ENCODE data around the gene NEURL1.
A peak's percentile ranks its signal among the peaks of the same experiment; 100 is the strongest.

NEURL1 gene

GRCh38 chr10:103455235-103455634, 38.3 kb upstream of the NEURL1 start:
- Mint-ChIP-seq H3K27ac (no peak overlapping the region), H3K36me3 (peaks cover 14% of the 10 kb centered on the region), H3K4me3 (no peak overlapping the region), H3K27me3 (no peaks in the 10 kb centered on the region), H3K9me3 (no peaks in the 10 kb centered on the region), H3K4me1 (peaks cover 66% of the 10 kb centered on the region)
- no peak for DNase-seq
- CTCF ChIA-PET, result interaction anchor here (0.7 to 2.1 kb wide), 5 partner anchors 26 to 39 kb away, joined by 3 to 7 read pairs (median 4); no protein-coding TSS in a partner anchor

GRCh38 chr10:103456074-103456660, 37.3 kb upstream of the NEURL1 start:
- Mint-ChIP-seq H3K9me3 (no peaks in the 10 kb centered on the region), H3K4me3 (no peak overlapping the region), H3K36me3 (peaks cover 6% of the 10 kb centered on the region), H3K27ac (no peak overlapping the region), H3K27me3 (peaks cover 2% of the 10 kb centered on the region), H3K4me1 (peaks cover 57% of the 10 kb centered on the region)
- no peak for DNase-seq
- CTCF ChIA-PET, result interaction anchor here (1.0 to 1.2 kb wide), 4 partner anchors 10 to 40 kb away, joined by 3 to 5 read pairs (median 4); no protein-coding TSS in a partner anchor

- Mint-ChIP-seq H3K27me3 (peaks cover 7% of the 10 kb centered on the region), H3K4me3 (no peak overlapping the region), H3K27ac (no peak overlapping the region), H3K4me1 (peaks cover 52% of the 10 kb centered on the region), H3K36me3 (peaks cover 1% of the 10 kb centered on the region), H3K9me3 (no peaks in the 10 kb centered on the region)
- CTCF ChIA-PET, result no interaction called here
- DNase-seq, result no peak
These were observed 36.3 kb upstream of the NEURL1 start for GRCh38 chr10:103457176-103457712.

GRCh38 chr10:103457896-103458583, 35.5 kb upstream of the NEURL1 start:
- no peak overlapping the region for H3K4me3 Mint-ChIP-seq
- H3K27me3 Mint-ChIP-seq, result peaks cover 14% of the 10 kb centered on the region
- no peak overlapping the region for H3K27ac Mint-ChIP-seq
- peaks cover 45% of the 10 kb centered on the region for H3K4me1 Mint-ChIP-seq
- peaks cover 1% of the 10 kb centered on the region for H3K36me3 Mint-ChIP-seq
- H3K9me3 Mint-ChIP-seq, result no peaks in the 10 kb centered on the region
- CTCF ChIA-PET, result no interaction called here
- DNase-seq, result no peak

- peaks cover 1% of the 10 kb centered on the region for H3K36me3 Mint-ChIP-seq
- DNase-seq, result peak; percentile 49
- H3K9me3 Mint-ChIP-seq, result no peaks in the 10 kb centered on the region
- no peak within 1 kb of the TSS for H3K27ac Mint-ChIP-seq
- peaks cover 21% of the 10 kb centered on the region for H3K27me3 Mint-ChIP-seq
- H3K4me1 Mint-ChIP-seq, result peaks cover 39% of the 10 kb centered on the region
- CTCF ChIA-PET, result no interaction called here
- no peak within 1 kb of the TSS for H3K4me3 Mint-ChIP-seq
These were observed 34.8 kb upstream of the NEURL1 start, which contains the start of gene CALHM1 for GRCh38 chr10:103458720-103459119. Gene CALHM1, minus strand, starts transcription at chr10:103458900. Its CDS starts 149 bp downstream, at chr10:103458751.

- CTCF ChIA-PET, result no interaction called here
- peaks cover 30% of the 10 kb centered on the region for H3K27me3 Mint-ChIP-seq
- no peak overlapping the region for H3K27ac Mint-ChIP-seq
- H3K4me3 Mint-ChIP-seq, result no peak overlapping the region
- peaks cover 35% of the 10 kb centered on the region for H3K4me1 Mint-ChIP-seq
- no peaks in the 10 kb centered on the region for H3K9me3 Mint-ChIP-seq
- peaks cover 1% of the 10 kb centered on the region for H3K36me3 Mint-ChIP-seq
- DNase-seq, result no peak
These were observed 33.9 kb upstream of the NEURL1 start for GRCh38 chr10:103459615-103460014.

- peaks cover 1% of the 10 kb centered on the region for H3K36me3 Mint-ChIP-seq
- DNase-seq, result no peak
- no peaks in the 10 kb centered on the region for H3K9me3 Mint-ChIP-seq
- no peak overlapping the region for H3K4me3 Mint-ChIP-seq
- CTCF ChIA-PET, result interaction anchor here (0.9 kb wide), 1 partner anchor 11 kb away, joined by 3 read pairs; the partner anchor contains the start of gene CALHM2
- peaks cover 39% of the 10 kb centered on the region for H3K27me3 Mint-ChIP-seq
- peaks cover 53% of the 10 kb centered on the region for H3K4me1 Mint-ChIP-seq
- H3K27ac Mint-ChIP-seq, result no peak overlapping the region
These were observed 30.0 kb upstream of the NEURL1 start for GRCh38 chr10:103463499-103463898.

- Mint-ChIP-seq H3K36me3 (peaks cover 14% of the 10 kb centered on the region), H3K27me3 (peaks cover 39% of the 10 kb centered on the region), H3K27ac (no peak overlapping the region), H3K4me3 (no peak overlapping the region), H3K9me3 (no peaks in the 10 kb centered on the region), H3K4me1 (peaks cover 53% of the 10 kb centered on the region)
- DNase-seq, result no peak
- CTCF ChIA-PET, result interaction anchor here (1.1 to 1.9 kb wide), 2 partner anchors 10 kb away, joined by 3 to 7 read pairs; no protein-coding TSS in a partner anchor
These were observed 27.9 kb upstream of the NEURL1 start for GRCh38 chr10:103465411-103466179.

- Mint-ChIP-seq H3K27ac (no peak overlapping the region), H3K4me1 (peaks cover 65% of the 10 kb centered on the region), H3K27me3 (peaks cover 33% of the 10 kb centered on the region), H3K4me3 (no peak overlapping the region), H3K36me3 (peaks cover 15% of the 10 kb centered on the region), H3K9me3 (no peaks in the 10 kb centered on the region)
- CTCF ChIA-PET, result interaction anchor here (1.9 kb wide), 1 partner anchor 9 kb away, joined by 7 read pairs; no protein-coding TSS in a partner anchor
- no peak for DNase-seq
These were observed 26.8 kb upstream of the NEURL1 start for GRCh38 chr10:103466734-103467133.

GRCh38 chr10:103467406-103467805, 26.1 kb upstream of the NEURL1 start:
- H3K9me3 Mint-ChIP-seq, result no peaks in the 10 kb centered on the region
- H3K27me3 Mint-ChIP-seq, result peaks cover 31% of the 10 kb centered on the region
- DNase-seq, result no peak
- CTCF ChIA-PET, result interaction anchor here (0.6 kb wide), 1 partner anchor 15 kb away, joined by 3 read pairs; no protein-coding TSS in a partner anchor
- H3K4me1 Mint-ChIP-seq, result peaks cover 71% of the 10 kb centered on the region
- H3K27ac Mint-ChIP-seq, result peak overlapping the region; percentile 69
- H3K36me3 Mint-ChIP-seq, result peaks cover 16% of the 10 kb centered on the region
- H3K4me3 Mint-ChIP-seq, result no peak overlapping the region

- Mint-ChIP-seq H3K4me3 (no peak overlapping the region), H3K4me1 (peaks cover 83% of the 10 kb centered on the region), H3K9me3 (no peaks in the 10 kb centered on the region), H3K27ac (no peak overlapping the region), H3K27me3 (peaks cover 13% of the 10 kb centered on the region), H3K36me3 (peaks cover 16% of the 10 kb centered on the region)
- CTCF ChIA-PET, result no interaction called here
- DNase-seq, result no peak
These were observed 24.3 kb upstream of the NEURL1 start for GRCh38 chr10:103469201-103469600.

GRCh38 chr10:103470761-103471653, 22.5 kb upstream of the NEURL1 start:
- CTCF ChIA-PET, result interaction anchor here (1.1 to 3.2 kb wide), 5 partner anchors 10 to 53 kb away, joined by 4 to 14 read pairs (median 8); partner anchors contain the start of gene CALHM2
- DNase-seq, result peak; percentile 90
- H3K4me1 Mint-ChIP-seq, result peaks cover 80% of the 10 kb centered on the region
- no peaks in the 10 kb centered on the region for H3K9me3 Mint-ChIP-seq
- peaks cover 16% of the 10 kb centered on the region for H3K36me3 Mint-ChIP-seq
- H3K27me3 Mint-ChIP-seq, result peaks cover 4% of the 10 kb centered on the region
- H3K27ac Mint-ChIP-seq, result peak overlapping the region; percentile 98
- H3K4me3 Mint-ChIP-seq, result peak overlapping the region; percentile 59

- DNase-seq, result no peak
- CTCF ChIA-PET, result interaction anchor here (0.9 to 3.2 kb wide), 6 partner anchors 9 to 63 kb away, joined by 3 to 14 read pairs (median 6); partner anchors contain the start of gene CALHM2
- Mint-ChIP-seq H3K9me3 (no peaks in the 10 kb centered on the region), H3K4me3 (peak overlapping the region; percentile 59), H3K27ac (peak overlapping the region; percentile 98), H3K4me1 (peaks cover 79% of the 10 kb centered on the region), H3K36me3 (peaks cover 16% of the 10 kb centered on the region), H3K27me3 (peaks cover under 1% of the 10 kb centered on the region)
These were observed 21.5 kb upstream of the NEURL1 start for GRCh38 chr10:103472005-103472404.

Measured in activated naive CD4-positive, alpha-beta T cell treated with anti-CD3 and anti-CD28 coated beads, Interleukin-2, amount 10 ng/mL, durations not matched to agents 7 days and 5 days (primary cell).